PC-9 (cell line): ENCODE results near the gene CENPX.

Source experiments
- CTCF ChIP-seq: fragments of 200-600 bp; sonication (generic); conservative IDR thresholded peaks from 2 replicates; pipeline ENCODE4 v1.6.1; 2017; ENCODE audit warnings: mixed run types, antibody characterized with exemption, mild to moderate bottlenecking, moderate library complexity
- EZH2 ChIP-seq: fragments of 200-600 bp; sonication (generic); IDR thresholded peaks from 2 replicates; pipeline ENCODE4 v1.8.0; 2017; ENCODE audit warnings: antibody characterized with exemption, low read depth

GRCh38 chr17:82056729-82057621 is 34.3 kb upstream of the CENPX start:
- TF ChIP-seq EZH2 (no peak), CTCF (no peak)
